H9 (cell line): ENCODE measurements around the gene SRF. TPM values are rescaled to one million over a fixed set of nuclear protein-coding genes. Genes with fewer than 3 reads are reported as not detected.

Experiments used
- DNase-seq: peaks from one replicate; pipeline ENCODE4 v3.0.0-alpha.2; 2017
- H2AFZ ChIP-seq: one replicate; pipeline ENCODE4 v1.6.1; 2013; ENCODE audit warnings: mild to moderate bottlenecking, low read length, control low read depth, moderate library complexity
- H2AK5ac ChIP-seq: 2 replicates; pipeline ENCODE4 v1.6.1; 2013; ENCODE audit warnings: low read length, control low read depth, mixed read lengths; ENCODE audit not compliant: insufficient read length
- H2BK120ac ChIP-seq: one replicate; pipeline ENCODE4 v1.6.1; 2013; ENCODE audit warnings: low read depth, mild to moderate bottlenecking, low read length, control low read depth, inconsistent platforms; ENCODE audit not compliant: poor library complexity, severe bottlenecking
- H2BK12ac ChIP-seq: 2 replicates; pipeline ENCODE4 v1.6.1; 2013; ENCODE audit warnings: low read length, control low read depth, mixed read lengths, low read depth; ENCODE audit not compliant: insufficient read length
- H2BK15ac ChIP-seq: 2 replicates; pipeline ENCODE4 v1.6.1; 2013; ENCODE audit warnings: low read depth, low read length, control low read depth
- H2BK20ac ChIP-seq: one replicate; pipeline ENCODE4 v1.6.1; 2013; ENCODE audit warnings: low read depth, mild to moderate bottlenecking, low read length, control low read depth, inconsistent platforms; ENCODE audit not compliant: poor library complexity, severe bottlenecking
- H2BK5ac ChIP-seq: 2 replicates; pipeline ENCODE4 v1.6.1; 2013; ENCODE audit warnings: low read length, control low read depth, mixed read lengths; ENCODE audit not compliant: insufficient read length
- H3K14ac ChIP-seq: 2 replicates; pipeline ENCODE4 v1.6.1; 2013; ENCODE audit warnings: low read length, control low read depth; ENCODE audit not compliant: insufficient read depth
- H3K18ac ChIP-seq: 2 replicates; pipeline ENCODE4 v1.6.1; 2013; ENCODE audit warnings: low read depth, mild to moderate bottlenecking, mixed read lengths, low read length, control low read depth; ENCODE audit not compliant: insufficient read length
- H3K23ac ChIP-seq: 2 replicates; pipeline ENCODE4 v1.6.1; 2013; ENCODE audit warnings: low read length, control low read depth, mixed read lengths, low read depth; ENCODE audit not compliant: insufficient read length
- H3K23me2 ChIP-seq: 2 replicates; pipeline ENCODE4 v1.6.1; 2013; ENCODE audit warnings: low read depth, mild to moderate bottlenecking, mixed read lengths, low read length, control low read depth; ENCODE audit not compliant: insufficient read length, poor library complexity, severe bottlenecking
- H3K27ac ChIP-seq: 2 replicates; pipeline ENCODE4 v1.5.1; 2013; ENCODE audit warnings: low read length, control low read depth, mixed read lengths, low read depth; ENCODE audit not compliant: insufficient read length
- H3K27me3 ChIP-seq: 2 replicates; pipeline ENCODE4 v1.6.1; 2013; ENCODE audit warnings: low read length, control low read depth, inconsistent platforms; ENCODE audit not compliant: insufficient read depth
- H3K4ac ChIP-seq: 2 replicates; pipeline ENCODE4 v1.6.1; 2013; ENCODE audit warnings: low read depth, mild to moderate bottlenecking, control low read depth, inconsistent platforms, low read length, moderate library complexity
- H3K4me1 ChIP-seq: 2 replicates; pipeline ENCODE4 v1.6.1; 2013; ENCODE audit warnings: low read length, control low read depth, inconsistent platforms; ENCODE audit not compliant: insufficient read depth
- H3K4me2 ChIP-seq: 2 replicates; pipeline ENCODE4 v1.6.1; 2013; ENCODE audit warnings: low read length, control low read depth, mixed read lengths; ENCODE audit not compliant: insufficient read length, insufficient read depth
- H3K56ac ChIP-seq: 2 replicates; pipeline ENCODE4 v1.6.1; 2013; ENCODE audit warnings: low read depth, mild to moderate bottlenecking, mixed read lengths, low read length, control low read depth; ENCODE audit not compliant: insufficient read length
- H3K79me1 ChIP-seq: 2 replicates; pipeline ENCODE4 v1.6.1; 2013; ENCODE audit warnings: low read depth, mild to moderate bottlenecking, moderate library complexity, low read length, control low read depth, inconsistent platforms; ENCODE audit not compliant: insufficient read depth, poor library complexity, severe bottlenecking
- H3K79me2 ChIP-seq: 2 replicates; pipeline ENCODE4 v1.6.1; 2013; ENCODE audit warnings: low read length, control low read depth, inconsistent platforms; ENCODE audit not compliant: insufficient read depth
- H3K9ac ChIP-seq: 2 replicates; pipeline ENCODE4 v1.6.1; 2013; ENCODE audit warnings: low read length, control low read depth, mixed read lengths; ENCODE audit not compliant: insufficient read length; ENCODE audit errors: extremely low read depth
- H3K9me3 ChIP-seq: one replicate; pipeline ENCODE4 v1.6.1; 2013; ENCODE audit warnings: low read depth, low read length, inconsistent platforms; ENCODE audit not compliant: control insufficient read depth
- H3T11ph ChIP-seq: one replicate; pipeline ENCODE4 v1.6.1; 2013; ENCODE audit warnings: mild to moderate bottlenecking, low read length, control low read depth, inconsistent platforms
- H4K20me1 ChIP-seq: one replicate; pipeline ENCODE4 v1.6.1; 2013; ENCODE audit not compliant: control insufficient read depth, insufficient read length, insufficient read depth
- H4K5ac ChIP-seq: 2 replicates; pipeline ENCODE4 v1.6.1; 2013; ENCODE audit warnings: low read depth, mild to moderate bottlenecking, mixed read lengths, low read length, control low read depth; ENCODE audit not compliant: insufficient read length
- H4K8ac ChIP-seq: replicated peaks from 2 replicates; pipeline ENCODE4 v1.6.1; 2013; ENCODE audit warnings: low read length, control low read depth, mixed read lengths, low read depth; ENCODE audit not compliant: insufficient read length
- H4K91ac ChIP-seq: 2 replicates; pipeline ENCODE4 v1.6.1; 2013; ENCODE audit warnings: low read depth, mild to moderate bottlenecking, moderate library complexity, mixed read lengths, low read length, control low read depth; ENCODE audit not compliant: insufficient read length
- H3K27ac Mint-ChIP-seq, 3 experiments: 2 replicates in 2 of 3; 3 replicates in 1 of 3; pipeline ENCODE4 v1.8.0; 2020 to 2021; ENCODE audit warnings: mixed read lengths in 3 of 3, mild to moderate bottlenecking in 1 of 3, moderate library complexity in 1 of 3
- H3K27me3 Mint-ChIP-seq: 2 replicates; pipeline ENCODE4 v1.8.0; 2021; ENCODE audit warnings: low read depth, mild to moderate bottlenecking, moderate library complexity, mixed read lengths
- H3K36me3 Mint-ChIP-seq, 3 experiments: 2 replicates in 2 of 3; 3 replicates in 1 of 3; pipeline ENCODE4 v1.8.0; 2020 to 2021; ENCODE audit warnings: low read depth in 3 of 3, mixed read lengths in 3 of 3; ENCODE audit not compliant: insufficient read depth in 1 of 3
- H3K4me1 Mint-ChIP-seq, 2 experiments: 2 replicates each; pipeline ENCODE4 v1.8.0; 2020; ENCODE audit warnings: mixed read lengths in 2 of 2
- H3K4me3 Mint-ChIP-seq, 2 experiments: 2 replicates in 1 of 2; 3 replicates in 1 of 2; pipeline ENCODE4 v1.8.0; 2020 to 2021; ENCODE audit warnings: mild to moderate bottlenecking in 2 of 2, mixed read lengths in 2 of 2, moderate library complexity in 1 of 2
- H3K9me3 Mint-ChIP-seq, 2 experiments: 2 replicates in 1 of 2; 3 replicates in 1 of 2; pipeline ENCODE4 v1.8.0; 2020; ENCODE audit warnings: mild to moderate bottlenecking in 2 of 2, mixed read lengths in 2 of 2, moderate library complexity in 1 of 2
- CTCF ChIP-seq: fragments of 200-600 bp; sonication (generic); conservative IDR thresholded peaks from 3 replicates; pipeline ENCODE4 v1.8.0; 2021; ENCODE audit warnings: antibody characterized with exemption, mild to moderate bottlenecking
- WGBS: extraction: QIAGEN DNeasy Blood & Tissue Kit; methylation state at CpG from one replicate; pipeline ENCODE4 v1.1.7; 2013; ENCODE audit warnings: missing lambda C conversion rate, low lambda C conversion rate, mixed read lengths; ENCODE audit not compliant: insufficient read length; ENCODE audit errors: extremely low coverage; 5-methylcytosine and 5-hydroxymethylcytosine counted together
- total RNA-seq: library from RNA; stranded (reverse); gene quantifications from 2 replicates; pipeline ENCODE4 v1.2.1, GENCODE V29; 2021

The SRF gene
- total RNA-seq, 1 experiment from 2014 or later: 57.5 TPM

GRCh38 chr6:43186706-43187105 is 15.6 kb downstream of the SRF start:
- no peak for TF ChIP-seq CTCF
- H2BK5ac ChIP-seq: no peak overlapping the region
- peak overlapping the region in 2 of 3 experiments; percentile 39 to 43; a peak in 1 of 7 replicates for H3K27ac Mint-ChIP-seq
- no CpG with 5 or more reads among the region's 4 CpGs for WGBS
- peaks cover 4 to 22% (median 20%) of the 10 kb centered on the region in 3 experiments; a peak in 5 of 7 replicates for H3K36me3 Mint-ChIP-seq
- no peaks in the 10 kb centered on the region for H3K9me3 ChIP-seq
- no peak overlapping the region for H3K27ac ChIP-seq
- H4K20me1 ChIP-seq: no peaks in the 10 kb centered on the region
- no peak overlapping the region for H3K56ac ChIP-seq
- no peak for DNase-seq
- H3K9ac ChIP-seq: no peak overlapping the region
- H3K79me1 ChIP-seq: no peaks in the 10 kb centered on the region
- H2AFZ ChIP-seq: no peak overlapping the region
- no peak overlapping the region for H2BK12ac ChIP-seq
- H3K18ac ChIP-seq: no peak overlapping the region
- H3K4me1 ChIP-seq: no peaks in the 10 kb centered on the region
- no peak overlapping the region for H3K4me2 ChIP-seq
- no peak overlapping the region for H3T11ph ChIP-seq
- no peak overlapping the region for H4K8ac ChIP-seq
- no peaks in the 10 kb centered on the region for H3K79me2 ChIP-seq
- peaks cover 6% of the 10 kb centered on the region for H3K23me2 ChIP-seq
- H4K91ac ChIP-seq: no peak overlapping the region
- H3K23ac ChIP-seq: no peak overlapping the region
- H2BK20ac ChIP-seq: no peak overlapping the region
- H2BK15ac ChIP-seq: no peak overlapping the region
- no peak overlapping the region for H3K4ac ChIP-seq
- no peak overlapping the region for H2AK5ac ChIP-seq
- H3K4me1 Mint-ChIP-seq: peaks cover 10% of the 10 kb centered on the region in 2 experiments
- no peak overlapping the region for H3K14ac ChIP-seq
- H3K27me3 ChIP-seq: no peaks in the 10 kb centered on the region
- no peak overlapping the region for H3K4me3 Mint-ChIP-seq
- H4K5ac ChIP-seq: no peak overlapping the region
- H3K27me3 Mint-ChIP-seq: no peaks in the 10 kb centered on the region
- no peak overlapping the region for H2BK120ac ChIP-seq
- no peaks in the 10 kb centered on the region for H3K9me3 Mint-ChIP-seq
